Lung (tissue), 12 donors: Measurements from ENCODE around the gene CWC27. TPM values are rescaled to one million over a fixed set of nuclear protein-coding genes. Genes with fewer than 3 reads are reported as not detected.

Experiments used
- ATAC-seq: fragments of 200-7000 bp; cut with Tn5 transposase; one replicate; pipeline ENCODE4 v1.9.1; 2020; ENCODE audit warnings: moderate number of reproducible peaks; ENCODE audit not compliant: insufficient read depth, low FRiP score
- DNase-seq, 3 donors: peaks; one replicate each; pipeline ENCODE4 v3.0.0-alpha.2; 2013 to 2017
- H3K27ac ChIP-seq, 2 donors: one replicate each; pipeline ENCODE4 v1.5.1; 2013; ENCODE audit warnings: mild to moderate bottlenecking in 2 of 2, moderate library complexity in 2 of 2, control low read depth in 1 of 2, inconsistent platforms in 1 of 2, low read depth in 1 of 2, low read length in 1 of 2
- H3K27me3 ChIP-seq, 3 donors: one replicate each; pipeline ENCODE4 v1.5.1; 2013; ENCODE audit warnings: low read length in 2 of 3; ENCODE audit not compliant: control insufficient read depth in 3 of 3, insufficient read depth in 3 of 3
- H3K36me3 ChIP-seq, 4 donors: one replicate each; pipeline ENCODE4 v1.5.1; 2013; ENCODE audit warnings: low read length in 4 of 4, mild to moderate bottlenecking in 1 of 4, moderate library complexity in 1 of 4; ENCODE audit not compliant: control insufficient read depth in 4 of 4, insufficient read depth in 4 of 4
- H3K4me1 ChIP-seq, 5 donors: one replicate each; pipeline ENCODE4 v1.5.1; 2013; ENCODE audit warnings: low read length in 5 of 5, mild to moderate bottlenecking in 2 of 5, moderate library complexity in 1 of 5; ENCODE audit not compliant: control insufficient read depth in 5 of 5, insufficient read depth in 5 of 5
- H3K4me3 ChIP-seq: one replicate; pipeline ENCODE4 v1.5.1; 2013; ENCODE audit warnings: mild to moderate bottlenecking, control low read depth, moderate library complexity
- H3K9ac ChIP-seq, 2 donors: one replicate each; pipeline ENCODE4 v1.5.1; 2013; ENCODE audit warnings: low read length in 2 of 2, control low read depth in 1 of 2; ENCODE audit not compliant: insufficient read depth in 1 of 2
- H3K9me3 ChIP-seq, 4 donors: one replicate each; pipeline ENCODE4 v1.5.1; 2013; ENCODE audit warnings: low read length in 3 of 4, mild to moderate bottlenecking in 1 of 4, moderate library complexity in 1 of 4; ENCODE audit not compliant: control insufficient read depth in 4 of 4, insufficient read depth in 3 of 4
- CTCF ChIP-seq: IDR thresholded peaks from 2 replicates; pipeline ENCODE4 v1.5.1; 2012; ENCODE audit warnings: mild to moderate bottlenecking; ENCODE audit errors: control extremely low read depth, extremely low read depth
- WGBS, 2 donors: extraction: QIAGEN DNeasy Blood & Tissue Kit; methylation state at CpG; one replicate each; pipeline ENCODE4 v1.1.7; 2013; 5-methylcytosine and 5-hydroxymethylcytosine counted together
- polyA plus RNA-seq, 2 donors: library from polyadenylated mRNA; stranded (reverse); fragments of 200-250 nt; gene quantifications; one replicate each; pipeline ENCODE4 v1.2.1, GENCODE V29; 2013
- total RNA-seq, 2 donors: library from RNA; depleted of rRNA in 1 of 2; stranded (reverse); fragments of >200 nt in 1 of 2; gene quantifications; one replicate each; pipeline ENCODE4 v1.2.1, GENCODE V29; 2014 to 2021
- donor health status: control.
- donor health status: control.
- donor health status: Bipolar disorder and iron deficiency.
- donor health status: healthy.
- donor health status: DM: yes; HTN: yes; CAD: no.

Gene CWC27
- total and polyA plus RNA-seq, 4 donors = 12.0 to 21.2 (median 16.7) TPM

GRCh38 chr5:64742411-64742810 lies 26.3 kb upstream of the CWC27 start:
- DNase-seq = no peak
- no peak for ATAC-seq
- Histone ChIP-seq H3K27me3 (no peaks in the 10 kb centered on the region), H3K36me3 (peaks cover 2 to 12% (median 9%) of the 10 kb centered on the region in 4 donors), H3K4me3 (no peak overlapping the region), H3K9ac (no peak overlapping the region), H3K4me1 (peaks cover 0 to 3% (median 0%) of the 10 kb centered on the region in 5 donors), H3K27ac (no peak overlapping the region), H3K9me3 (no peaks in the 10 kb centered on the region)
- TF ChIP-seq CTCF = no peak
- WGBS, 2 donors = 95% methylated on average over 1 of the region's 1 CpG

GRCh38 chr5:64742821-64743220 lies 25.9 kb upstream of the CWC27 start:
- H3K9me3 ChIP-seq = no peaks in the 10 kb centered on the region
- peaks cover 2 to 12% (median 9%) of the 10 kb centered on the region in 4 donors for H3K36me3 ChIP-seq
- ATAC-seq (no peak), DNase-seq (no peak)
- TF ChIP-seq CTCF = no peak
- H3K4me1 ChIP-seq = peaks cover 0 to 3% (median 0%) of the 10 kb centered on the region in 5 donors
- no peak overlapping the region for H3K27ac ChIP-seq
- H3K9ac ChIP-seq = no peak overlapping the region
- no peak overlapping the region for H3K4me3 ChIP-seq
- no peaks in the 10 kb centered on the region for H3K27me3 ChIP-seq

- Histone ChIP-seq H3K27ac (no peak overlapping the region), H3K4me1 (peaks cover 0 to 3% (median 0%) of the 10 kb centered on the region in 5 donors), H3K36me3 (peaks cover 2 to 14% (median 5%) of the 10 kb centered on the region in 4 donors), H3K9me3 (no peaks in the 10 kb centered on the region), H3K9ac (no peak overlapping the region), H3K27me3 (no peaks in the 10 kb centered on the region), H3K4me3 (no peak overlapping the region)
- ATAC-seq (no peak), DNase-seq (no peak)
- no peak for TF ChIP-seq CTCF
- 95 to 100% methylated on average over 1 of the region's 1 CpG for WGBS, 2 donors
These were observed 23.8 kb upstream of the CWC27 start for GRCh38 chr5:64744914-64745313.

- Histone ChIP-seq H3K27me3 (no peaks in the 10 kb centered on the region), H3K27ac (no peak overlapping the region), H3K9me3 (no peaks in the 10 kb centered on the region), H3K9ac (no peak overlapping the region), H3K36me3 (peaks cover 0 to 5% (median 3%) of the 10 kb centered on the region in 4 donors), H3K4me3 (no peak overlapping the region), H3K4me1 (peaks cover 0 to 3% (median 0%) of the 10 kb centered on the region in 5 donors)
- no peak for DNase-seq
- ATAC-seq = no peak
- TF ChIP-seq CTCF = no peak
- WGBS, 2 donors = 88 to 94% methylated on average over 1 of the region's 1 CpG
These were observed 22.3 kb upstream of the CWC27 start for GRCh38 chr5:64746446-64746845.
